Neural cell (in vitro differentiated cells): ENCODE data around the gene HECW1. TPM values are rescaled to one million over a fixed set of nuclear protein-coding genes. Genes with fewer than 3 reads are reported as not detected.

Experiments
- H2AFZ ChIP-seq: fragments of 200-600, 300-800 bp; sonication (generic), shearing (Covaris generic); 2 replicates; pipeline ENCODE4 v1.6.0; 2014; ENCODE audit warnings: low read depth, mild to moderate bottlenecking, antibody characterized with exemption, low read length, moderate library complexity
- H3F3A ChIP-seq: fragments of 200-600 bp; shearing (Covaris generic); 2 replicates; pipeline ENCODE4 v1.6.1; 2016; ENCODE audit warnings: mild to moderate bottlenecking, moderate library complexity, mixed read lengths, antibody characterized with exemption, low read length; ENCODE audit not compliant: insufficient read depth, poor library complexity, severe bottlenecking
- H3K27ac ChIP-seq: fragments of 200-600, 300-800 bp; sonication (generic), shearing (Covaris generic); 2 replicates; pipeline ENCODE4 v1.5.1; 2014; ENCODE audit warnings: mild to moderate bottlenecking, low read length, moderate library complexity
- H3K27me3 ChIP-seq: fragments of 300-800, 200-600 bp; sonication (generic), shearing (Covaris generic); 2 replicates; pipeline ENCODE4 v1.6.0; 2014; ENCODE audit warnings: mild to moderate bottlenecking, low read depth, low read length, moderate library complexity; ENCODE audit not compliant: insufficient read depth
- H3K36me3 ChIP-seq: fragments of 300-800, 200-600 bp; sonication (generic), shearing (Covaris generic); 2 replicates; pipeline ENCODE4 v1.5.1; 2014; ENCODE audit warnings: mild to moderate bottlenecking, antibody characterized with exemption, low read length, moderate library complexity; ENCODE audit not compliant: insufficient read depth
- H3K4me2 ChIP-seq: fragments of 300-800, 200-600 bp; sonication (generic), shearing (Covaris generic); 2 replicates; pipeline ENCODE4 v1.6.0; 2014; ENCODE audit warnings: mild to moderate bottlenecking, low read length
- H3K4me3 ChIP-seq: fragments of 300-800, 200-600 bp; sonication (generic), shearing (Covaris generic); 2 replicates; pipeline ENCODE4 v1.5.1; 2014; ENCODE audit warnings: mild to moderate bottlenecking, low read length, moderate library complexity
- H3K79me2 ChIP-seq: fragments of 200-600 bp; shearing (Covaris generic); replicated peaks from 2 replicates; pipeline ENCODE4 v1.6.0; 2014; ENCODE audit warnings: mild to moderate bottlenecking, low read length, moderate library complexity; ENCODE audit not compliant: insufficient read depth
- H3K9ac ChIP-seq: fragments of 300-800, 200-600 bp; sonication (generic), shearing (Covaris generic); 2 replicates; pipeline ENCODE4 v1.6.1; 2016; ENCODE audit warnings: mild to moderate bottlenecking, low read length, mixed read lengths
- H3K9me2 ChIP-seq: fragments of 200-600 bp; shearing (Covaris generic); 2 replicates; pipeline ENCODE4 v1.6.1; 2016; ENCODE audit warnings: mild to moderate bottlenecking, low read length, mixed read lengths; ENCODE audit not compliant: insufficient read depth
- H3K9me3 ChIP-seq: fragments of 200-600, 300-800 bp; sonication (generic), shearing (Covaris generic); 2 replicates; pipeline ENCODE4 v1.6.1; 2016; ENCODE audit warnings: mild to moderate bottlenecking, mixed run types, low read length, moderate library complexity, mixed read lengths
- H4K20me1 ChIP-seq: fragments of 200-600 bp; shearing (Covaris generic); 2 replicates; pipeline ENCODE4 v1.6.1; 2016; ENCODE audit warnings: mild to moderate bottlenecking, mixed run types; ENCODE audit not compliant: insufficient read depth
- EP300 ChIP-seq: fragments of 450-650 bp; conservative IDR thresholded peaks from 2 replicates; pipeline ENCODE4 v1.6.1; 2014; ENCODE audit warnings: antibody characterized with exemption, mild to moderate bottlenecking, moderate library complexity; ENCODE audit not compliant: poor library complexity, severe bottlenecking
- EZH2 ChIP-seq: fragments of 200-600, 300-800 bp; shearing (Covaris generic), sonication (generic); IDR thresholded peaks from 2 replicates; pipeline ENCODE4 v1.6.1; 2014; ENCODE audit warnings: antibody characterized with exemption, low read length, borderline replicate concordance, mild to moderate bottlenecking; ENCODE audit not compliant: insufficient read depth, poor library complexity, severe bottlenecking
- MXI1 ChIP-seq: fragments of 450-650 bp; conservative IDR thresholded peaks from 2 replicates; pipeline ENCODE4 v1.6.1; 2014; ENCODE audit warnings: antibody characterized with exemption, mild to moderate bottlenecking; ENCODE audit not compliant: poor library complexity, severe bottlenecking
- POLR2AphosphoS5 ChIP-seq: IDR thresholded peaks from 2 replicates; pipeline ENCODE4 v1.6.1; 2012
- RAD21 ChIP-seq: fragments of 450-650 bp; conservative IDR thresholded peaks from 2 replicates; pipeline ENCODE4 v1.6.1; 2014; ENCODE audit warnings: antibody characterized with exemption, mild to moderate bottlenecking, moderate library complexity
- SMC3 ChIP-seq: fragments of 450-650 bp; conservative IDR thresholded peaks from 2 replicates; pipeline ENCODE4 v1.6.1; 2014; ENCODE audit warnings: antibody characterized with exemption, mild to moderate bottlenecking, moderate library complexity; ENCODE audit not compliant: poor library complexity
- TAF1 ChIP-seq: IDR thresholded peaks from 2 replicates; pipeline ENCODE4 v1.6.1; 2012; ENCODE audit warnings: low read depth
- polyA plus RNA-seq: library from polyadenylated mRNA; depleted of rRNA; stranded (reverse); fragments of >200 nt; gene quantifications from 2 replicates; pipeline ENCODE4 v1.2.3, GENCODE V29; 2014
- TF ChIP-seq, protein P1 (sequence below): IDR thresholded peaks from 2 replicates; pipeline ENCODE4 v1.6.1; 2012; ENCODE audit warnings: borderline replicate concordance
- TF ChIP-seq, protein P2 (sequence below): fragments of 450-650 bp; IDR thresholded peaks from 2 replicates; pipeline ENCODE4 v1.5.1; 2014; ENCODE audit warnings: antibody characterized with exemption, mild to moderate bottlenecking, moderate library complexity; ENCODE audit not compliant: poor library complexity, severe bottlenecking

Gene HECW1
- polyA plus RNA-seq, 1 donor from 2014 or later, result 13.8 TPM

DNA sequence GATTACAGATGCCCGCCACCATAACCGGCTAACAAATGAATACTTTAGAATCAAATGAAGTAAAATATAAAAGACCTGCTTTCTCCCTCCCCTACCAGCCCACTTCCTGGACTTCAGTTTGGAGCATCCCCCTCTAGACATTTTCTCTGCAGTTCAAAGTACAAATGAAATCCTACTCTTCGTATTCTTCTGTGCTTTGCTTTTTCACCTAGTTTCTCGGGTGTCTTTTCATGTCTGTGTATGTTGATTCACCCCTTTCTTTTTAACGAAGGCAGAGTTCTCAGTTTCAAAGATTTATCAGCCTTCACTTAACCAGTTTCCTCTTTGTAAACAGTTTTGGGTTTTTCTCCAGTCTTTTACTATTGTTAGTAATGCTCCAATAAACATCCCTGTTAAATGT lies 324.6 kb downstream of the HECW1 start:
- Histone ChIP-seq H3K9me2 (no peaks in the 10 kb centered on the region), H3K79me2 (no peaks in the 10 kb centered on the region), H3K27ac (no peak overlapping the region), H3K9me3 (no peaks in the 10 kb centered on the region), H3F3A (no peaks in the 10 kb centered on the region), H3K27me3 (no peaks in the 10 kb centered on the region), H2AFZ (no peak overlapping the region), H3K36me3 (no peaks in the 10 kb centered on the region), H3K4me3 (no peak overlapping the region), H3K4me2 (no peak overlapping the region), H3K9ac (no peak overlapping the region), H4K20me1 (no peaks in the 10 kb centered on the region)
- TF ChIP-seq POLR2AphosphoS5, result no peak
- no peak for TF ChIP-seq EZH2
- TF ChIP-seq MXI1, result no peak
- no peak for TF ChIP-seq EP300
- TF ChIP-seq RAD21, result no peak
- TF ChIP-seq, protein P1, sequence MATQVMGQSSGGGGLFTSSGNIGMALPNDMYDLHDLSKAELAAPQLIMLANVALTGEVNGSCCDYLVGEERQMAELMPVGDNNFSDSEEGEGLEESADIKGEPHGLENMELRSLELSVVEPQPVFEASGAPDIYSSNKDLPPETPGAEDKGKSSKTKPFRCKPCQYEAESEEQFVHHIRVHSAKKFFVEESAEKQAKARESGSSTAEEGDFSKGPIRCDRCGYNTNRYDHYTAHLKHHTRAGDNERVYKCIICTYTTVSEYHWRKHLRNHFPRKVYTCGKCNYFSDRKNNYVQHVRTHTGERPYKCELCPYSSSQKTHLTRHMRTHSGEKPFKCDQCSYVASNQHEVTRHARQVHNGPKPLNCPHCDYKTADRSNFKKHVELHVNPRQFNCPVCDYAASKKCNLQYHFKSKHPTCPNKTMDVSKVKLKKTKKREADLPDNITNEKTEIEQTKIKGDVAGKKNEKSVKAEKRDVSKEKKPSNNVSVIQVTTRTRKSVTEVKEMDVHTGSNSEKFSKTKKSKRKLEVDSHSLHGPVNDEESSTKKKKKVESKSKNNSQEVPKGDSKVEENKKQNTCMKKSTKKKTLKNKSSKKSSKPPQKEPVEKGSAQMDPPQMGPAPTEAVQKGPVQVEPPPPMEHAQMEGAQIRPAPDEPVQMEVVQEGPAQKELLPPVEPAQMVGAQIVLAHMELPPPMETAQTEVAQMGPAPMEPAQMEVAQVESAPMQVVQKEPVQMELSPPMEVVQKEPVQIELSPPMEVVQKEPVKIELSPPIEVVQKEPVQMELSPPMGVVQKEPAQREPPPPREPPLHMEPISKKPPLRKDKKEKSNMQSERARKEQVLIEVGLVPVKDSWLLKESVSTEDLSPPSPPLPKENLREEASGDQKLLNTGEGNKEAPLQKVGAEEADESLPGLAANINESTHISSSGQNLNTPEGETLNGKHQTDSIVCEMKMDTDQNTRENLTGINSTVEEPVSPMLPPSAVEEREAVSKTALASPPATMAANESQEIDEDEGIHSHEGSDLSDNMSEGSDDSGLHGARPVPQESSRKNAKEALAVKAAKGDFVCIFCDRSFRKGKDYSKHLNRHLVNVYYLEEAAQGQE, result no peak
- TF ChIP-seq SMC3, result no peak

DNA sequence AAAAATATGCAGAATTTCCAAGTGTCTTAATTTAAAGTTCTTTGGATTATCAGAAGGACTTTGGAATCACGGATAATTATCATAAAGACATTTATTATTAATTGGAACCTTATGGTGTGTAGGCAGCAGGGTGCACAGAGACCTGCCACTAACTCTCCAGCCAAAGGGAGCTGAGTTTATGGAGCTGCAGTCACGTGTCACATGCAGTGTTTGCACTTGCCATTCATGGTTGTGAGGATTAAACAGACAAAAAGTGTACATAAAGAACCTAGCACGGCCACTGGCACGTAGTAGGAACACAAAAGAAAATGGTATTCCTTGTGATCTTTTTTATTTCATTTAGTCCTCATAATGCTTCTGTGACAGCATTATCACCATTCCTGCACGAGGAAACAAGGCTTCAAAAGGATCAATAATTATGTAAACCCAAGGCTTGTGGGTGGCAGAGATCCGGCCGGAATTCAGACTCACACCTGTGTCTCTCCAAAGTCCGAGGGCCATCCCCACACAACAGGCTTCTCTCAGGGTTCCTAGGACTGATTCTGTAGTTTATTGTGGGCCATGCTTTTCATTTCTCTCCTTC lies 326.5 kb downstream of the HECW1 start:
- no peaks in the 10 kb centered on the region for H3K79me2 ChIP-seq
- H3K27ac ChIP-seq, result no peak overlapping the region
- no peaks in the 10 kb centered on the region for H3K36me3 ChIP-seq
- H3K9me3 ChIP-seq, result no peaks in the 10 kb centered on the region
- H3K27me3 ChIP-seq, result no peaks in the 10 kb centered on the region
- no peaks in the 10 kb centered on the region for H4K20me1 ChIP-seq
- H3K4me3 ChIP-seq, result no peak overlapping the region
- H3K9me2 ChIP-seq, result no peaks in the 10 kb centered on the region
- H2AFZ ChIP-seq, result no peak overlapping the region
- no peak overlapping the region for H3K9ac ChIP-seq
- H3F3A ChIP-seq, result no peaks in the 10 kb centered on the region
- no peak for TF ChIP-seq MXI1
- no peak for TF ChIP-seq SMC3
- TF ChIP-seq, protein P1, result no peak
- no peak for TF ChIP-seq EP300
- TF ChIP-seq, protein P2, sequence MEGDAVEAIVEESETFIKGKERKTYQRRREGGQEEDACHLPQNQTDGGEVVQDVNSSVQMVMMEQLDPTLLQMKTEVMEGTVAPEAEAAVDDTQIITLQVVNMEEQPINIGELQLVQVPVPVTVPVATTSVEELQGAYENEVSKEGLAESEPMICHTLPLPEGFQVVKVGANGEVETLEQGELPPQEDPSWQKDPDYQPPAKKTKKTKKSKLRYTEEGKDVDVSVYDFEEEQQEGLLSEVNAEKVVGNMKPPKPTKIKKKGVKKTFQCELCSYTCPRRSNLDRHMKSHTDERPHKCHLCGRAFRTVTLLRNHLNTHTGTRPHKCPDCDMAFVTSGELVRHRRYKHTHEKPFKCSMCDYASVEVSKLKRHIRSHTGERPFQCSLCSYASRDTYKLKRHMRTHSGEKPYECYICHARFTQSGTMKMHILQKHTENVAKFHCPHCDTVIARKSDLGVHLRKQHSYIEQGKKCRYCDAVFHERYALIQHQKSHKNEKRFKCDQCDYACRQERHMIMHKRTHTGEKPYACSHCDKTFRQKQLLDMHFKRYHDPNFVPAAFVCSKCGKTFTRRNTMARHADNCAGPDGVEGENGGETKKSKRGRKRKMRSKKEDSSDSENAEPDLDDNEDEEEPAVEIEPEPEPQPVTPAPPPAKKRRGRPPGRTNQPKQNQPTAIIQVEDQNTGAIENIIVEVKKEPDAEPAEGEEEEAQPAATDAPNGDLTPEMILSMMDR, result no peak
- TF ChIP-seq EZH2, result no peak
- no peak for TF ChIP-seq TAF1
- TF ChIP-seq POLR2AphosphoS5, result no peak
- no peak for TF ChIP-seq RAD21
- H3K4me2 ChIP-seq, result no peak overlapping the region
